WI38 (cell line): ENCODE measurements around the gene TMOD1.
"Not testable (repeated sequence)": the region's sequence is repeated elsewhere in the genome, so short reads cannot be mapped to it uniquely, and the experiment has no call there.

Experiments
- H3K4me3 ChIP-seq: 2 replicates; pipeline ENCODE4 v1.5.1; 2011; ENCODE audit warnings: low read depth, mild to moderate bottlenecking, control low read depth, low read length
- TF ChIP-seq, protein P1 (sequence below): IDR thresholded peaks from 2 replicates; pipeline ENCODE4 v1.5.1; 2012; ENCODE audit warnings: low read depth, mild to moderate bottlenecking, control low read depth, low read length

The TMOD1 gene

DNA sequence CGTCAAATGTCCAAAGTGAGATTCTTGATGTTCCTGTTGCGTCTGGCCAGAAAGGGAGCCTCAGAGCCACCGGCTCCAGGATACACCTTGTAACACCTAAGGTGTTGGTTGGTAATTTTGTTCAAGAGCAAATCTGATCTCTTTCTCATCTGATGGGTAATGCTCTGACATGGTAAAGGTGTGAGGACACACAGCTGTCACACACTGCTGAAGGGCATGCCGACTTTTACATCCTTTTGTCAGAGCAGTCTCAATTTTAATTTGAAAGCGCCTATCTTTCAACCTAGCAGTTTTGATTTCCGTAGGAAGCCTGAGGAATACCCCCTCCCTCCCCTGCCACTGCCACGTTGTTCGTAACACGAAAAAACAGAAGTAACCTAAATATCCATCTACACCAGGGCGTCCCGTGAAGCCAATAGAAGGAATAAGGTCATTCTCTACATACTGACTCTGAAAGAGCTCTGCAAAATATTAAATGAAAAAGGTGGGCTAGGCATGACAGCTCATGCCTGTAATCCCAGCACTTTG is 74.3 kb downstream of the TMOD1 start:
- no peak overlapping the region for H3K4me3 ChIP-seq
- TF ChIP-seq, protein P1, sequence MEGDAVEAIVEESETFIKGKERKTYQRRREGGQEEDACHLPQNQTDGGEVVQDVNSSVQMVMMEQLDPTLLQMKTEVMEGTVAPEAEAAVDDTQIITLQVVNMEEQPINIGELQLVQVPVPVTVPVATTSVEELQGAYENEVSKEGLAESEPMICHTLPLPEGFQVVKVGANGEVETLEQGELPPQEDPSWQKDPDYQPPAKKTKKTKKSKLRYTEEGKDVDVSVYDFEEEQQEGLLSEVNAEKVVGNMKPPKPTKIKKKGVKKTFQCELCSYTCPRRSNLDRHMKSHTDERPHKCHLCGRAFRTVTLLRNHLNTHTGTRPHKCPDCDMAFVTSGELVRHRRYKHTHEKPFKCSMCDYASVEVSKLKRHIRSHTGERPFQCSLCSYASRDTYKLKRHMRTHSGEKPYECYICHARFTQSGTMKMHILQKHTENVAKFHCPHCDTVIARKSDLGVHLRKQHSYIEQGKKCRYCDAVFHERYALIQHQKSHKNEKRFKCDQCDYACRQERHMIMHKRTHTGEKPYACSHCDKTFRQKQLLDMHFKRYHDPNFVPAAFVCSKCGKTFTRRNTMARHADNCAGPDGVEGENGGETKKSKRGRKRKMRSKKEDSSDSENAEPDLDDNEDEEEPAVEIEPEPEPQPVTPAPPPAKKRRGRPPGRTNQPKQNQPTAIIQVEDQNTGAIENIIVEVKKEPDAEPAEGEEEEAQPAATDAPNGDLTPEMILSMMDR: no peak

DNA sequence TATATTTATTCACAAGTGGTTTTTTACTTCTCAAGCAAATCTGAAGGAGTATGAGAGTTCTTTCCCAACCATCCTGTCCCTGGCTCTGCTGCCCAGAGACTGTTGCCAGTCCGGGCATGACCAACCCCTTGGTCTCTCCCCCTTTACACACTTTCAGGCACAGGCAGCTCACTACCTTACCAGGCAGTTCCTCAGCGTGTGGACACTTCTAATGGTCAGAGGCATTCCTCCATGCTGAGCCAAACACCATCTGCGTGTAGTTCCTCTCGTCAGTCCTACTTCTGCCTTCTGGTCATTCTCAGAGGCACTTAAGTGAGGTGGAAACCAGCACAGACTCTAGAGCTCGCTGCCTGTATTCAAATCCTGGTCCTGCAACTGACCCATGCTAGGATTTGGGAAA is 75.6 kb downstream of the TMOD1 start:
- H3K4me3 ChIP-seq: no peak overlapping the region
- TF ChIP-seq, protein P1: no peak

DNA sequence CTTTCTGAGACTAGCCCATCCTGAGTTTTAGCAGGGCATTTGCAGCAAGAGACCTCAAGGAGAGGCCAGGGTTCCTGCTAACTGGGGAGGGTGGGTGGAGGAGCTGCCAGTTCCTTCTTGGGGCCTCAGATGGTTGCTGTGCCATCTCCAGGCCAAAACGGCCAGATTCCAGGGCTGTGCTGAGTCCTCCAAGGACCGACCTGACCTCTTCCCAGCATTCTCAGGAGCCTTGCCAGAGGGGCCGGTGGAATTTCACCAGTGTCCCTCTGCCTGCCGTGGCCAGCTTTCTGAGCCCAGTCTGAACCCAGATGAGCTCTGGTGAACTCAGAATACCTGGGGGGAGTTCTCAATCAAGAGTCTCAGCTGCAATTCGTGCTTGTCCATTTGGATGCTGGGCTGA is 77.4 kb downstream of the TMOD1 start:
- TF ChIP-seq, protein P1: no peak
- no peak overlapping the region for H3K4me3 ChIP-seq

DNA sequence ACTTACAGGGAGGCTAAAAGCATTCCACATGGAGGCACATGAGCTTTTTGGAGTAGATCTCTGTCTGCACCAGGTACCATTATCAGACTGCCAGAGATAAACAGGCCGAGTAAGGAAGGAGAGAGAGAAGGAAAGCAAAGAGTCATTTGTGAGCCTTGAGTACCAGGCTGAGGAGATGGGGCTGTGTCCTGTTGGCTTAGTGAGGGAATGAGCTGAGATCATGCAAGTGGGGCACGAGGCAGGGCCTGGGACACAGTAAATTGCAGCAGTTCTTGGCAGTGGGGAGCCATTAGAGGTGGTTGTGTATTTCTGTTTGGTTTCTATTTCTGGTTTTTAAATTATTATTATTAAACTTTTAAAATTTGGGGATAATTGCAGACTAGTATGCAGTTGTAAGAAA is 78.4 kb downstream of the TMOD1 start:
- TF ChIP-seq, protein P1: no peak
- H3K4me3 ChIP-seq: no peak overlapping the region

DNA sequence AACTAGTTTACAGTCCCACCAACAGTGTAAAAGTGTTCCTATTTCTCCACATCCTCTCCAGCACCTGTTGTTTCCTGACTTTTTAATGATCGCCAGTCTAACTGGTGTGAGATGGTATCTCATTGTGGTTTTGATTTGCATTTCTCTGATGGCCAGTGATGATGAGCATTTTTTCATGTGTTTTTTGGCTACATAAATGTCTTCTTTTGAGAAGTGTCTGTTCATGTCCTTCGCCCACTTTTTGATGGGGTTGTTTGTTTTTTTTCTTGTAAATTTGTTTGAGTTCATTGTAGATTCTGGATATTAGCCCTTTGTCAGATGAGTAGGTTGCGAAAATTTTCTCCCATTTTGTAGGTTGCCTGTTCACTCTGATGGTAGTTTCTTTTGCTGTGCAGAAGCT is 80.1 kb downstream of the TMOD1 start:
- H3K4me3 ChIP-seq: not testable (repeated sequence)

DNA sequence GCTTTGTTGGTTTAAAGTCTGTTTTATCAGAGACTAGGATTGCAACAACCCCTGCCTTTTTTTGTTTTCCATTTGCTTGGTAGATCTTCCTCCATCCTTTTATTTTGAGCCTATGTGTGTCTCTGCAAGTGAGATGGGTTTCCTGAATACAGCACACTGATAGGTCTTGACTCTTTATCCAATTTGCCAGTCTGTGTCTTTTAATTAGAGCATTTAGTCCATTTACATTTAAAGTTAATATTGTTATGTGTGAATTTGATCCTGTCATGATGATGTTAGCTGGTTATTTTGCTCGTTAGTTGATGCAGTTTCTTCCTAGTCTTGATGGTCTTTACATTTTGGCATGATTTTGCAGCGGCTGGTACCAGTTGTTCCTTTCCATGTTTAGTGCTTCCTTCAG is 83.3 kb downstream of the TMOD1 start:
- not testable (repeated sequence) for H3K4me3 ChIP-seq

DNA sequence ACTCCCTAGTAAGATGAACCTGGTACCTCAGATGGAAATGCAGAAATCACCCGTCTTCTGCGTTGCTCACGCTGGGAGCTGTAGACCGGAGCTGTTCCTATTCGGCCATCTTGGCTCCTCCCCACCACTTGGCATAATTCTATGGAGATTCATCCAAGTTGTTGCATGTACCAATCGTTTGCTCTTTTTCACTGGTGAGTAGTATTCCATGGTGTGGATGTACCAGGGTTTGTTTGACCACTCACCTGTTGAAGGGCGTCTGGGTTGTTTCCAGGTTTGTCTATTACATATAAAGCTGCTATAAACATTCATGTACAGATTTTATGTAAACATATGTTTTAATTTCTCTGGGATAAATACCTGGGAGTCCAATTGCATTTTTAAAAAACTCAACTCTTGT is 85.4 kb downstream of the TMOD1 start:
- not testable (repeated sequence) for H3K4me3 ChIP-seq

DNA sequence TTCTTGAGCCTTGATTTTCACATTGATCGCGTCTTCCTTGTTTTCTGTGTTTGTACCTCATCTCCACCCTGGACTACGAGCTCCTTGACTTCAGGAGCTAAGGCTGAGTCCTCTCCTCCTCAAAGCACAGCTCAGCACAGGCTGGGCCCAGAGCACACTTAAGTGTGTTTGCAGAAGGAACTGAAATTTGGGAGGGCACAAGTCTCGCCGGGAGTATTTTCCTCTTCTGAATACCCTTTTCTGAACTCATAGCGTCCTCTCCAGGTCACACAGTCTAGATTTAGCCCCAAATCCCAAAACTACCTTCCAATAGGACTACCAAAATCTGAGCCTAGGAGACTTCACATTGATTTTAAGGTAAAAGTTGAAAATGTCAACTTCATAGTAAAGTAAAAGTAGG is 90.1 kb downstream of the TMOD1 start:
- TF ChIP-seq, protein P1: no peak
- H3K4me3 ChIP-seq: no peak overlapping the region

DNA sequence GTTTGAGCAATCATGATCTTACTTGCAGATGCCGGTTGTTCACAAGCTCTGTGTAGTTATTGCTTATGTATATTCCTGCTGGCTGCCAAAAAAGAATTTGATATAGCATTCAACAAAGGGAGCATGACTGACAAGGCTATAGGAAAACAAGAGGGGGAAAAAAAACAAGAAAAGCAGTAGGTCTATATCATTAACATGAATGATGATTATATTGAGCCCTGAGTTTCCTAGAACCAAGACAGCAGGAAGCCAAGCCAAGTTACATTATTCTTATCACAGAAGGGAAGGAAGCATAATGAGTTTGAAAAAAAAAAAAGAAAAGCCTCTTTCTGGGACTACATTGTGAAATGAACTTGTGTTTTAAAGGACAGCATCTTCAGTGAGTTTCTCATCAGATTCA is 90.7 kb downstream of the TMOD1 start:
- TF ChIP-seq, protein P1: no peak
- H3K4me3 ChIP-seq: no peak overlapping the region
